GM13976 (cell line): ENCODE results near the gene PACSIN3.
"Not testable (repeated sequence)": the region's sequence is repeated elsewhere in the genome, so short reads cannot be mapped to it uniquely, and the experiment has no call there.

Source experiments
- DNase-seq: peaks from one replicate; pipeline ENCODE4 v3.0.0; 2012; ENCODE audit warnings: low spot score
- CTCF ChIP-seq: IDR thresholded peaks from 2 replicates; pipeline ENCODE4 v1.5.1; 2012; ENCODE audit warnings: borderline replicate concordance, mild to moderate bottlenecking; ENCODE audit not compliant: insufficient read depth; ENCODE audit errors: extremely low read depth, missing control alignments, control extremely low read depth
- in situ Hi-C: fragments of 300-500 bp; cut with MboI; formaldehyde crosslinking; loops from one replicate; pipeline ENCODE4 v1.12.0; 2022; ENCODE audit warnings: low sequenced_read_pairs, mixed read lengths, inconsistent platforms; ENCODE audit not compliant: unreplicated experiment

Gene PACSIN3

DNA sequence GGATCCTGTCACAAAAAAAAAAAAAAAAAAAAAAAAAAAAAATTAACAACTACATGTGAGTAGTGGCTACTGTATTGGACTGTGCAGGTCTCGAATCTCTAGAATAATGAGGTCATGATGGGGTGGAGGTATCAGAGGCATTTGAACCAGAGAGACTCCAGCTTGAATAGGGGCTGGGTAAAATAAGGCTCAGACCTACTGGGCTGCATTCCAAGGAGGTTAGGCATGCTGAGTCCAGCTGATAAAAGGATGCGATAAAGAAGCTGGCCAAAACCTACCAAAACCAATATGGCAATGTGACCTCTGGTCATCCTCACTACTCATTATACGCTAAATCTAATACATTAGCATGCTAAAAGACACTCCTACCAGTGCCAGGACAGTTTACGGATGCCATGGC, 5.9 kb upstream of the PACSIN3 start:
- in situ Hi-C loops: no loop called here
- TF ChIP-seq CTCF: no peak
- DNase-seq: no peak

- DNase-seq, in situ Hi-C loops: not testable (repeated sequence)
Measured at GRCh38 chr11:47191137-47191536, 4.9 kb upstream of the PACSIN3 start.

DNA sequence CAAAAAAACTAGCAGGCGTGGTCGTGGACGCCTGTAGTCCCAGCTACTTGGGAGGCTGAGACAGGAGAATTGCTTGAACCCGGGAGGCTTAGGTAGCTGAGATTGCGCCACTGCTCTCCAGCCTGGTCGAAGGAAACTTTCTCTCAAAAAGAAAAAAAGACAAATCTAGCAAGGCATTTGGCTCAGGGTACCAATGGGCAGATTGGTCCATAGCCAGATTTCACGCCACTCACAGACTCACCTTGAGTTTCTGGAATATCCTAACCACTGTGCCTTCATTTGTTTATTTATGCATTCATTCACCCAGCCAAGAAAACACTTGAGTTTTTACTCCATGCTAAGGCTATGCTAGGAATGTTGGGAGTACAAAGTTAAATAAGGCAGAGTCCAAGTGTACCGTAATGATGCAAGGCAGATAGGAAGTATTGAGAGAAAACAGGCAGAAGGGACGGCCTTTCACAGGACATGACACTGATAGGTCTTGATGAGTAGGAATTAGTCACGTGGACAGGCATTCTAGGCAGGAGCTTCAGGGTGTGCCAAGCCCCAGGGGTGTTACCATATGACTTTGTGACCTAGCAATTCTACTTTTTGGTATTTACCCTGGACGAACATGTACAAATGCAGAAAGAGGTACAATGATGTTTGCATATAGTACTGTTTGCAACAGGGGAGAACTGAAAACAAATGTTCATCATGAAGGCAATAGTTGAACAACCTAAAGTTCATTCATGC, 3.0 kb upstream of the PACSIN3 start:
- in situ Hi-C loops: loop anchor here (10.0 kb wide), 1 partner anchor 76 kb away; no protein-coding TSS in a partner anchor
- no peak for TF ChIP-seq CTCF
- no peak for DNase-seq

GRCh38 chr11:47188259-47188658, 2.0 kb upstream of the PACSIN3 start:
- in situ Hi-C loops: loop anchor here (10.0 kb wide), 1 partner anchor 77 kb away; no protein-coding TSS in a partner anchor

DNA sequence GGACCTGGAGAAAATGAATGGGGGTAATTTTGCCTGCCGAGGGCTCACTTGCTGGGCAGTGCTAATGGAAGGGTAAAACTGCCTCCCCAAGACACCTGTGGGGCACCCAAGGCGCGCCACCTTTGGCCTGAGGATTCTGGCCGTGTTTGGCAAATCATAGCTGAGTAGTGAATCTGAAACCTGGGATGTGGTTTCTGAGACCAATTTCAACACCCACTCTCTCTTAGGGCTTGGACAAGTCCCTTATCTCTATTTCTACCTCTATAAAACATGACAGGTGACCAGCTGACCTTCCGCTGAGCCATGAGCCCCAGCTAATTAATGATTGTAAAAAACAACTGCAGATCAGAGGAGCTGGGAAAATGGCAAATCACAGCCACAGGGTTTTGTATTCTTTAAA, 1.5 kb upstream of the PACSIN3 start:
- no peak for TF ChIP-seq CTCF
- in situ Hi-C loops: loop anchor here (10.0 kb wide), 1 partner anchor 77 kb away; no protein-coding TSS in a partner anchor
- no peak for DNase-seq

More at GRCh38 chr11:47188259-47188658, 2.0 kb upstream of the PACSIN3 start:
- no peak for DNase-seq
- TF ChIP-seq CTCF: no peak

- no peak for TF ChIP-seq CTCF
- DNase-seq: peak; percentile 68
- in situ Hi-C loops: loop anchor here (10.0 kb wide), 1 partner anchor 78 kb away; no protein-coding TSS in a partner anchor
Measured at GRCh38 chr11:47186700-47187695, 764 bp upstream of the PACSIN3 start.
